ENCODE measurements around the gene RASSF3.
"Not testable (repeated sequence)": the region's sequence is repeated elsewhere in the genome, so short reads cannot be mapped to it uniquely, and the experiment has no call there.

Gene RASSF3

DNA sequence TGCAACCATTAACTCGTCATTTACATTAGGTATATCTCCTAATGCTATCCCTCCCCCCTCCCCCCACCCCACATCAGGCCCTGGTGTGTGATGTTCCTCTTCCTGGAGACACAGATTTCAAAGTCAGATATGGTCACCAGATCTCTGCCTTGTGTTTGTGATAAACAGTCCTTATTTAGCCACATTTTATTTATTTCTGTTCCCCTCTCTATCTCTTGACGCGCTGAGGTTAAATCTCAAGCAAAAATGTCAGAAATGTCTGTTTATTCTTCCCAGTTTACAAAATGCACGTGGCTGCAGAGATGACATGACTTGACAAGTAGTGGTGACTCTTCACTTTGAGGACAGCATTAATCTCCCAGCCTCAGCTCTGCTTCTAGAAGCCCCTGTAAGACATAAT lies 11.5 kb upstream of the RASSF3 start:
- DNase-seq: no peak

DNA sequence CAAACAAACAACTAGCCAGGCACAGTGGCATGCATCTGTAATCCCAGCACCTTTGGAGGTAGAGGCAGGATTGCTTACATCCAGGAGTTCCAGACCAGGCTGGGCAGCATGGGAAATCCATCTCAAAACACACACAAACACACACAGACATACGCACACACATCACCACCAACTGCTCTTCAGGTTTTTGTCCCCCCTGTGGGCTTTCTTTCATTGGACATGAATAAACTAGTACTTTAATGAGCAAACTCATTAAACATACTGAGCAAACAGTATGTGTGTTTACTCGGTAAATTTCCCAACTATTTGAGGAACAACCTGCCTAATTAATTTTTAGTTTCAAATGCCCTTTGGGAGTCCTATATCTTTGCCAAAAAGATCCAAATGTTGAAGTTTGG lies 10.1 kb upstream of the RASSF3 start:
- no peak for DNase-seq

- no peak for DNase-seq
Measured at GRCh38 chr12:64603183-64603841, 7.0 kb upstream of the RASSF3 start.

- peak; percentile 32 for DNase-seq
Measured at GRCh38 chr12:64608901-64609535, 1.3 kb upstream of the RASSF3 start.

GRCh38 chr12:64609536-64610078 lies 688 bp upstream of the RASSF3 start:
- no peak for DNase-seq

GRCh38 chr12:64610660-64611340 lies 505 bp downstream of the RASSF3 start:
- DNase-seq: peak; percentile 66

DNA sequence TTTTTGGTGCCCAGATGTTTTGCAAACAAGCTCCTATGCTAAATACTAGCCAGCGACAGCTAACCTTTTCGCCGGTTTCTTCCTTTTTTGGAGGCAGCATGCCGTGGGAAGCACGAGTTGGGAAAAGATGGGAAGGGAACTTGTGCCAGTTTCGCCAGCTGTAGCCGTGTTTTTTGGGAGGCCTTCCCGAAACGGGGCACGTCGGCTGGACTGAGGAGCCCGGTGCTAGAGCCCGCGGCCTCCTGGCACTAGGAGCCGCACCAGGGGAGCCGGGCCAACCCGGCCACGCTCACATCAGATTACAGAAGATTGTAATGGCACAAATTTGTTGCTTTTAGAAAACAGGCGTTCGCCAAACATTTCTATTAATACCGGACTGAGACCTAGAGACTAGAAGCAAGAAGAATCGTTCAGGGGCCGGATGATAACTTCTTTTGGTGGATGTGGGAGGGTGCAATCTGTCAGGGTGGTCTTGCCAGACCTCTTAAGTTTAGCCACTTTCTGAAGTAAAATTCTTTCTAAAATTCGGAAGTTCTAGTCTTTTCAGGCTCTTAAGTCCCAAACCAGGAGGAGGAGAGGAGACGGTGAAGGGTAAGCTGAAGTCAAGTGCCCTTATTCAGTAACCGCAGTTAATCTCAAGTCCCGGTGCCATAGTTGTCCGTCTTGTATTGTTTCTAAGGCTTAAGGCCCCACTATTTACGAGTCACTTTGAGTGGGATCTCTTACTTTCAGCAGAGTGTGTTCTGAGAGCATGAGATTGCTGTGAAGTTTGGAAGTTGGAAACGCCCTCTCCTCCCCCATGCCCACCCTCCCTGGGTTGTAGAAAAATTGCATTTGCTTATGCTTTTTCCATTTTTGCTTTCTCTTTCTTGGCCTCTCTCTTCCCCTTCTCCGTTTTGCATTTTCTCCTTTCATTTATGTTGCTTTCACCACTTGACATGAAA lies 1.3 kb downstream of the RASSF3 start:
- peak; percentile 10 for DNase-seq

DNA sequence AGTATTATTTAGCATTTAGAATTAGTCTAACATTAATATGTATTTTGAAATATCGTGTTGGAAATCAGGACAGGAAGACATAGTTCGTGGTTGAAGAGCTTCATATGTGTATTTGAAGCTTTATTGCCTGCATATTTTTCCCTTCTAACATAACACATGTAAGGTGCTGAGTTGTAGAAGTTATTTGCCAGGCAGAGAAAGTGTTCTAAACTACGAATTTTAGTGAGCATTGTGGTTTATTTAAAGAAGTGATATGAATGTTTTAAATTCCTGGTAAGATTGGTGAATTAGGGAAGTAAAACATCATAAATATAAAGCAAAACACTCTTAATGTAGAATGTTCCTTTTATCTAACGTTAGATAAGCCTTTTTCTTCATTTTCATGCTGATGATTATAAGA lies 2.5 kb downstream of the RASSF3 start:
- no peak for DNase-seq

DNA sequence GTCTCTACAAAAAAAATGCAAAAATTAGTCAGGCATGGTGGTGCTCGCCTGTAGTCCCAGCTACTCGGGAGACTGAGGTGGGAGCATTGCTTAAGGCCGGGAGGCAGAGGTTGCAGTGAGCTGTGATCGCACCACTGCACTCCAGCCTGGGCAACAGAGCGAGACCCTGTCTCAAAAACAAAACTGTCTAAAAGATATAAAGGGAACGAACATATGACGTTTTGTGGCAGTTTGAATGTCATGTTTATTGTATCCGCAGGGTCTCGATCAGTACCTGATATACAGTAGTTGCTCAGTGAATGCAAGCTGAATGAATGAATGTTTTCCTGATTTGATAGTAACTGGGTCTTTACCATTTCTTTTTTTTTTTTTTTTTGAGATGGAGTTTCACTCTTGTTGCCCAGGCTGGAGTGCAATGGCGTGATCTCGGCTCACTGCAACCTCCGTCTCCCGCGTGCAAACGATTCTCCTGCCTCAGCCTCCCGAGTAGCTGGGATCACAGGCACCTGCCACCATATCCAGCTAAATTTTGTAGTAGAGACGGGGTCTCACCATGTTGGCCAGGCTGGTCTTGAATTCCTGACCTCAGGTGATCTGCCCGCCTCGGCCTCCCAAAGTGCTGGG lies 3.6 kb downstream of the RASSF3 start:
- DNase-seq: not testable (repeated sequence)

GRCh38 chr12:64616201-64616600 lies 5.9 kb downstream of the RASSF3 start:
- DNase-seq: no peak

DNA sequence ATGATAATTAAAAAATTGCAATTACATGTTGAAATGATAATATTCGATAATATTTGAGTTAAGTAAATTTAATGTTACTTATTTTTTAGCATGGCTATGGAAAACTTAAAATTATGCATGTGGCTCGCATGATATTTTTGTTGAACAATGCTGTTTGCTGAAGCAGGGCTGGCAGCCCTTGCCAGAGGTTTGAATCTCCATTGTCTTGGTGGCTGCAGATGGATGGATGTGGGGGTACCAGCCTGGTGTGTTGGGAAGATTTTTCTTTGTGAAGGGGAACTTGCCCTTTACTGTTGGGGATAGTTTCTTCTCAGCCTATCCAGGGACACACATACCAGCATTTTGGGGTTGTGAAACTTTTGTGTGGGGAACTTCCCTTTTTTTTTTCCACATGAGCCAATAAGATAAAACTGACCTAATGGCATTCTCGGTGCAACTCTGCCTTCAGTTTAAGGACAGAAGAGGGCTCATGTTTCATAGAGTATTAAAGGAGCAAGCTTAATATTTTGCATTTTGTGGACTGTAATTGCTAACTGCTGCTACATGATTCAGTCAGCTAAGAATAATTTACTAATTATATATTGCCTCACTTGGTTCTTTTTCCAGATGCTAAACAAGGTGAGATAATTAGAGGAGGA lies 8.8 kb downstream of the RASSF3 start:
- no peak for DNase-seq

- DNase-seq: no peak
Measured at GRCh38 chr12:64621257-64621942, 11.1 kb downstream of the RASSF3 start.

- DNase-seq: no peak
Measured at GRCh38 chr12:64624035-64624434, 13.7 kb downstream of the RASSF3 start.

- DNase-seq: no peak
Measured at GRCh38 chr12:64625243-64626077, 15.2 kb downstream of the RASSF3 start.

- not testable (repeated sequence) for DNase-seq
Measured at GRCh38 chr12:64626588-64626987, 16.3 kb downstream of the RASSF3 start.

DNA sequence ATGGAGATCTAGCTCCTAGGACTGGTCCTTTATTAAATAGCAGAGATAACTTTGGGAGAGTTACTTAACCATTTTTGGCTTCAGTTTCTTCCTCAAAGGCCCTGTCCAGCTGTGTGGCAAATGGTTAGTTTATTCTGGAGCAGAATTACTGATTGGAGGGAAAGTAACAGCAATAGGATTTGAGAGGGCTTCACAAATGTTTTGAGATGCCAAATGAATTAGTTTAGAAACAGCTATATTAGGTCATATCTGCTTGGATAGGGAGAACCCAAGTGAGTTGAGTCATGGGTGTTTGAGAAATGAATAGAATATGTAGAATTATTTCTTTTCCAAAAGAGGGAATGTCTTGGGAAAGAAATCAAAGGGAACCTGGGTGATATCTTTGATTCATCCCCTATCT lies 17.5 kb downstream of the RASSF3 start:
- no peak for DNase-seq

GRCh38 chr12:64631197-64631596 lies 20.9 kb downstream of the RASSF3 start:
- DNase-seq: no peak

- DNase-seq: no peak
Measured at GRCh38 chr12:64633011-64633939, 23.0 kb downstream of the RASSF3 start.

DNA sequence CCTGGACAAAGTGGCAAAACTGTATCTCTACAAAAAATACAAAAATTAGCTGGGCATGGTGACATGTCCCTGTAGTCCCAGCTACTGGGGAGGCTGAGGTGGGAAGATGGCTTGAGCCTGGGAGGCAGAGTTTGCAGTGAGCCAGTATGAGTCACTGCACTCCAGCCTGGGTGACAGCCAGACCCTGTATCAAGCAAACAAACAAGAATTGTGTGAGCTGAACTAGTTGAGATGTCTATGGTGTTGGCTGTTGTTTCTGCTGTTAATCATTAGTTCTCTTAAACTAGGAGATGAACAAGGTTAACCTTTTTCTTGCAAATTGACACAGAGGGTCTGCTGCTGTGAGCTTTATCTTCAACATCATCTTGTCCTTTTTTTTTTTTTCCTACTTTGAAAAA lies 23.6 kb downstream of the RASSF3 start:
- DNase-seq: no peak

Measured in activated effector memory CD4-positive, alpha-beta T cell treated with Interleukin-2 at 50 U/mL for 16 hours (primary cell).